ENCODE data around the gene TP53I3. TPM values are rescaled to one million over a fixed set of nuclear protein-coding genes. Genes with fewer than 3 reads are reported as not detected.

TP53I3 gene
- total and polyA plus RNA-seq, 2 donors (not counting 1 experiment from before 2014, with no cell fraction given): 31.0 to 75.5 TPM

DNA sequence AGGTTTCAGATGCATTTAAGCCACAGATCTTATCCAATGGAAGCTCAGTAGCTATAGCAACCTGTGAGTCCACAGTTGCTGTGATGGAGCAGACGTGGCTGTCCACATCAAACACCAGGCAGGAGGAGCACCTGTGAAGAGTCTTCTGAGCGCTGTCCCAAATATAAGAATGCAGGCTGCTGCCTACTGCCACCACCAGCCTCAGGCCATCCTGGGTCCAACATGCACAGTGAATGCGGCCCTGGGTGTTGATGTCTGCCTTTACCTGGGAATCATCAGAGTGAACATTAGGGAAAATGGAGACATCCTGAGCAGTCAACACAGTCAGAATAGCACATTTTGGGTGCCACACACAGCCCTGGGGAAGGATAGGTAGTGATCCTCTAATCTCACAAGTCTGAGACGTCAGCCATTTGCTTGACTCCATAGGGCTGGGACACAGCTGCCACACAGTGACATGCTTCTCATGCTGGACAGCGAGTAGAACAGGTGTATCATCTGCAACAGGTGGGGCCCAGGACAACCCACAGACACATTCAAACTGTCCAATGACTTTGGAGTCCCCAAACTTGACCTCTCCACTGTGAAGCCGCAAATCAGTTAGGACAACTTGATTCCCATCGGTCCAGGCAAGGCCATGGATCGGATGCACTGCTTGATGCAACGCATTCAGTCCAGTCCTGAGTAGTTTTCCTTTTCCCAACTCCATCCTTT lies 45.7 kb downstream of the TP53I3 start:
- H3K9me3 ChIP-seq (ENCODE audit: control insufficient read depth, insufficient read depth, low read depth, low read length): no peaks in the 10 kb centered on the region
- TF ChIP-seq, protein P1, sequence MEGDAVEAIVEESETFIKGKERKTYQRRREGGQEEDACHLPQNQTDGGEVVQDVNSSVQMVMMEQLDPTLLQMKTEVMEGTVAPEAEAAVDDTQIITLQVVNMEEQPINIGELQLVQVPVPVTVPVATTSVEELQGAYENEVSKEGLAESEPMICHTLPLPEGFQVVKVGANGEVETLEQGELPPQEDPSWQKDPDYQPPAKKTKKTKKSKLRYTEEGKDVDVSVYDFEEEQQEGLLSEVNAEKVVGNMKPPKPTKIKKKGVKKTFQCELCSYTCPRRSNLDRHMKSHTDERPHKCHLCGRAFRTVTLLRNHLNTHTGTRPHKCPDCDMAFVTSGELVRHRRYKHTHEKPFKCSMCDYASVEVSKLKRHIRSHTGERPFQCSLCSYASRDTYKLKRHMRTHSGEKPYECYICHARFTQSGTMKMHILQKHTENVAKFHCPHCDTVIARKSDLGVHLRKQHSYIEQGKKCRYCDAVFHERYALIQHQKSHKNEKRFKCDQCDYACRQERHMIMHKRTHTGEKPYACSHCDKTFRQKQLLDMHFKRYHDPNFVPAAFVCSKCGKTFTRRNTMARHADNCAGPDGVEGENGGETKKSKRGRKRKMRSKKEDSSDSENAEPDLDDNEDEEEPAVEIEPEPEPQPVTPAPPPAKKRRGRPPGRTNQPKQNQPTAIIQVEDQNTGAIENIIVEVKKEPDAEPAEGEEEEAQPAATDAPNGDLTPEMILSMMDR (conservative IDR thresholded peaks at IDR 0.05 in 1 of 2, IDR thresholded peaks at IDR 0.05 in 1 of 2; ENCODE audit: low read depth in 1 of 2, low read length in 2 of 2): no peak
- TF ChIP-seq EZH2 (IDR thresholded peaks at IDR 0.05; ENCODE audit: low read length, missing control alignments): no peak
- H3K4me3 ChIP-seq (replicated peaks in 1 of 4; ENCODE audit: control extremely low read depth in 1 of 4, insufficient read depth in 1 of 4, low read depth in 3 of 4, low read length in 4 of 4): no peak overlapping the region
- H3K9ac ChIP-seq (ENCODE audit: insufficient read depth, low read length): no peak overlapping the region
- no peaks in the 10 kb centered on the region for H4K20me1 ChIP-seq (ENCODE audit: control insufficient read depth, extremely low read depth, insufficient read depth, low read length)
- no peak overlapping the region for H3K4me2 ChIP-seq (ENCODE audit: extremely low read depth, insufficient read depth, low read length)
- DNase-seq (ENCODE audit: low read depth in 2 of 2): no peak
- peaks cover 10% of the 10 kb centered on the region for H3K36me3 ChIP-seq (ENCODE audit: control insufficient read depth, insufficient read depth, low read length)
- no peak overlapping the region for H3K27ac ChIP-seq (ENCODE audit: insufficient read depth, low read length)
- H3K79me2 ChIP-seq (ENCODE audit: control insufficient read depth, insufficient read depth, low read length): no peaks in the 10 kb centered on the region
- no peaks in the 10 kb centered on the region for H3K4me1 ChIP-seq (ENCODE audit: control insufficient read depth, extremely low read depth, insufficient read depth, low read length)
- H2AFZ ChIP-seq (ENCODE audit: low read length): no peak overlapping the region
- no peaks in the 10 kb centered on the region for H3K27me3 ChIP-seq (ENCODE audit: control insufficient read depth, insufficient read depth, low read length)

Other genes starting within 250 kb of the TP53I3 start
- 9.0 and 11.4 TPM in 2 replicates for gene ATAD2B, start 157.7 kb downstream of the TP53I3 start, total RNA-seq
- 3.0 and 3.6 TPM in 2 replicates for gene ATAD2B, start 157.7 kb downstream of the TP53I3 start, polyA plus RNA-seq
- 12.9 and 13.9 TPM in 2 replicates for gene UBXN2A, start 144.4 kb downstream of the TP53I3 start, total RNA-seq
- 11.7 and 12.8 TPM in 2 replicates for gene UBXN2A, start 144.4 kb downstream of the TP53I3 start, polyA plus RNA-seq
- gene MFSD2B, start 74.7 kb downstream of the TP53I3 start, total RNA-seq: 0.17 TPM in 1 of 2 replicates, not detected in the other
- gene MFSD2B, start 74.7 kb downstream of the TP53I3 start, polyA plus RNA-seq: 0.08 and 0.10 TPM in 2 replicates
- 9.5 and 10.4 TPM in 2 replicates for gene WDCP, start 37.4 kb downstream of the TP53I3 start, total RNA-seq
- gene WDCP, start 37.4 kb downstream of the TP53I3 start, polyA plus RNA-seq: 10.2 and 11.0 TPM in 2 replicates
- gene FKBP1B, start 35.1 kb downstream of the TP53I3 start, total RNA-seq: 4.9 and 12.1 TPM in 2 replicates
- 11.9 and 18.0 TPM in 2 replicates for gene FKBP1B, start 35.1 kb downstream of the TP53I3 start, polyA plus RNA-seq
- 134 and 155 TPM in 2 replicates for gene SF3B6, start 8.5 kb downstream of the TP53I3 start, total RNA-seq
- gene SF3B6, start 8.5 kb downstream of the TP53I3 start, polyA plus RNA-seq: 206 and 210 TPM in 2 replicates
- 0.66 and 1.5 TPM in 2 replicates for gene PFN4, start 38.5 kb upstream of the TP53I3 start, total RNA-seq
- gene PFN4, start 38.5 kb upstream of the TP53I3 start, polyA plus RNA-seq: 0.26 and 0.40 TPM in 2 replicates
- 11.9 and 12.6 TPM in 2 replicates for gene FAM228B, start 38.6 kb upstream of the TP53I3 start, total RNA-seq
- gene FAM228B, start 38.6 kb upstream of the TP53I3 start, polyA plus RNA-seq: 3.3 and 13.1 TPM in 2 replicates
- gene FAM228A, start 90.2 kb upstream of the TP53I3 start, total RNA-seq: 0.51 and 0.99 TPM in 2 replicates
- gene FAM228A, start 90.2 kb upstream of the TP53I3 start, polyA plus RNA-seq: 0.08 and 4.3 TPM in 2 replicates

Measured in fibroblast of lung (primary cell).